Naive thymus-derived CD8-positive, alpha-beta T cell (primary cell): ENCODE data around the gene FBXL15. TPM values are rescaled to one million over a fixed set of nuclear protein-coding genes. Genes with fewer than 3 reads are reported as not detected.
A peak's percentile ranks its signal among the peaks of the same experiment; 100 is the strongest.

Experiments used
- ATAC-seq, 2 donors: fragments of 150-1000 bp; cut with Tn5 transposase in 1 of 2; sonication (Bioruptor Pico), chemical (Tn5 transposase) in 1 of 2; 1 replicate in 1 of 2; 2 replicates in 1 of 2; pipeline ENCODE4 v1.10.0; 2021; ENCODE audit warnings: mild to moderate bottlenecking in 2 of 2, moderate library complexity in 2 of 2
- POLR2A ChIA-PET: fragments of 350-600 bp; sonication (Branson Sonifier 250); formaldehyde crosslinking; loops from one replicate; lab custom pipeline; 2021; ENCODE audit warnings: antibody characterized with exemption; lab: Charles Lee
- DNase-seq, 10 donors: peaks; one replicate each; pipeline versions ENCODE4 v3.0.0 to v3.0.0-alpha.2; 2020 to 2022
- H3K27ac Mint-ChIP-seq, 10 donors: one replicate each; pipeline ENCODE4 v1.8.0; 2020 to 2022; ENCODE audit warnings: mild to moderate bottlenecking in 10 of 10, mixed read lengths in 10 of 10, moderate library complexity in 4 of 10, inconsistent platforms in 1 of 10
- H3K27me3 Mint-ChIP-seq, 5 donors: one replicate each; pipeline ENCODE4 v1.8.0; 2021 to 2022; ENCODE audit warnings: mixed read lengths in 5 of 5
- H3K36me3 Mint-ChIP-seq, 3 donors: one replicate each; pipeline ENCODE4 v1.8.0; 2020 to 2022; ENCODE audit warnings: mixed read lengths in 3 of 3, mild to moderate bottlenecking in 2 of 3, inconsistent platforms in 1 of 3
- H3K4me1 Mint-ChIP-seq, 4 donors: one replicate each; pipeline ENCODE4 v1.8.0; 2021 to 2022; ENCODE audit warnings: mixed read lengths in 4 of 4
- H3K4me3 Mint-ChIP-seq, 10 donors: one replicate each; pipeline ENCODE4 v1.8.0; 2020 to 2022; ENCODE audit warnings: mild to moderate bottlenecking in 10 of 10, mixed read lengths in 10 of 10, moderate library complexity in 6 of 10, inconsistent platforms in 1 of 10
- H3K9me3 Mint-ChIP-seq, 9 donors: one replicate each; pipeline ENCODE4 v1.8.0; 2020 to 2022; ENCODE audit warnings: mixed read lengths in 9 of 9, mild to moderate bottlenecking in 3 of 9, inconsistent platforms in 1 of 9, moderate library complexity in 1 of 9
- polyA plus RNA-seq, 3 donors: library from polyadenylated mRNA; unstranded; fragments of 300-500 nt; fragmentation: Illumina TruSeq; gene quantifications; one replicate each; pipeline ENCODE4 v1.2.3, GENCODE V29; 2021
- total RNA-seq, 8 experiments: library from RNA in 2 of 8; stranded (reverse) in 2 of 8; gene quantifications; one replicate each; pipeline ENCODE4 v1.2.3 and lab custom pipeline; 2021 to 2026

Gene FBXL15
- total and polyA plus RNA-seq, 5 experiments from 2014 or later = 18.7 to 35.5 (median 26.8) TPM

GRCh38 chr10:102393411-102394078, 27.1 kb upstream of the FBXL15 start:
- DNase-seq (no peak), ATAC-seq (no peak)
- H3K4me1 Mint-ChIP-seq = peaks cover 13 to 43% (median 37%) of the 10 kb centered on the region in 4 donors
- H3K36me3 Mint-ChIP-seq = peaks cover 0 to 23% (median 0%) of the 10 kb centered on the region in 3 donors
- H3K27me3 Mint-ChIP-seq = no peaks in the 10 kb centered on the region
- POLR2A ChIA-PET = interaction anchor here (0.6 to 8.9 kb wide), 20 partner anchors 9 to 1059 kb away, joined by 3 to 102 read pairs (median 5); partner anchors contain the start of genes C10orf95, CALHM2, CUEDC2 and FBXL15
- H3K4me3 Mint-ChIP-seq = peak overlapping the region; percentile 93 to 98 (median 96)
- H3K27ac Mint-ChIP-seq = peak overlapping the region; percentile 92 to 100 (median 100)
- no peaks in the 10 kb centered on the region for H3K9me3 Mint-ChIP-seq

- POLR2A ChIA-PET = interaction anchor here (0.6 to 8.9 kb wide), 28 partner anchors 9 to 1058 kb away, joined by 3 to 102 read pairs (median 5); partner anchors contain the start of genes ACTR1A, C10orf95, CALHM2 and CUEDC2
- Mint-ChIP-seq H3K27ac (peak overlapping the region; percentile 92 to 100 (median 100)), H3K36me3 (peaks cover 0 to 26% (median 0%) of the 10 kb centered on the region in 3 donors), H3K4me1 (peaks cover 13 to 46% (median 41%) of the 10 kb centered on the region in 4 donors), H3K27me3 (no peaks in the 10 kb centered on the region), H3K4me3 (peak overlapping the region; percentile 93 to 98 (median 96)), H3K9me3 (no peaks in the 10 kb centered on the region)
- ATAC-seq (peak; percentile 77 to 80), DNase-seq (peak; percentile 96 to 100 (median 99))
These were observed 26.4 kb upstream of the FBXL15 start for GRCh38 chr10:102394079-102394800.

GRCh38 chr10:102394801-102395399, 25.7 kb upstream of the FBXL15 start:
- H3K4me1 Mint-ChIP-seq = peaks cover 15 to 53% (median 46%) of the 10 kb centered on the region in 4 donors
- DNase-seq (peak in 5 of 10 donors; percentile 43 to 82 (median 58)), ATAC-seq (peak; percentile 1)
- H3K27me3 Mint-ChIP-seq = no peaks in the 10 kb centered on the region
- POLR2A ChIA-PET = interaction anchor here (0.6 to 8.9 kb wide), 19 partner anchors 10 to 250 kb away, joined by 3 to 102 read pairs (median 9); partner anchors contain the start of genes ACTR1A, C10orf95, CUEDC2 and FBXL15
- peak overlapping the region; percentile 92 to 100 (median 100) for H3K27ac Mint-ChIP-seq
- no peaks in the 10 kb centered on the region for H3K9me3 Mint-ChIP-seq
- peaks cover 0 to 28% (median 0%) of the 10 kb centered on the region in 3 donors for H3K36me3 Mint-ChIP-seq
- H3K4me3 Mint-ChIP-seq = peak overlapping the region; percentile 93 to 98 (median 96)

GRCh38 chr10:102395400-102396316, 25.0 kb upstream of the FBXL15 start, which contains the start of gene NFKB2:
Gene NFKB2, plus strand, starts transcription at chr10:102395705. Its CDS starts 255 bp downstream, at chr10:102395960.
- H3K4me1 Mint-ChIP-seq = peaks cover 15 to 59% (median 49%) of the 10 kb centered on the region in 4 donors
- peak; percentile 28 to 38 for ATAC-seq

GRCh38 chr10:102396317-102396650, 24.4 kb upstream of the FBXL15 start:
- ATAC-seq (no peak), DNase-seq (no peak)
- Mint-ChIP-seq H3K27me3 (no peaks in the 10 kb centered on the region), H3K27ac (peak overlapping the region; percentile 81 to 100 (median 100)), H3K4me1 (peaks cover 15 to 59% (median 49%) of the 10 kb centered on the region in 4 donors), H3K9me3 (no peaks in the 10 kb centered on the region), H3K36me3 (peaks cover 0 to 33% (median 0%) of the 10 kb centered on the region in 3 donors), H3K4me3 (peak overlapping the region; percentile 93 to 98 (median 96))
- POLR2A ChIA-PET = interaction anchor here (1.0 to 8.9 kb wide), 8 partner anchors 9 to 107 kb away, joined by 3 to 102 read pairs (median 8); partner anchors contain the start of genes ACTR1A, C10orf95 and FBXL15

More at GRCh38 chr10:102395400-102396316, 25.0 kb upstream of the FBXL15 start, which contains the start of gene NFKB2:
- POLR2A ChIA-PET = interaction anchor here (0.8 to 8.9 kb wide), 21 partner anchors 9 to 249 kb away, joined by 3 to 102 read pairs (median 8); partner anchors contain the start of genes ACTR1A, C10orf95, CUEDC2 and FBXL15
- Mint-ChIP-seq H3K4me3 (peak within 1 kb of the TSS; percentile 93 to 98 (median 96)), H3K36me3 (peaks cover 0 to 31% (median 0%) of the 10 kb centered on the region in 3 donors), H3K9me3 (no peaks in the 10 kb centered on the region), H3K27ac (peak within 1 kb of the TSS; percentile 92 to 100 (median 100)), H3K27me3 (no peaks in the 10 kb centered on the region)
- peak; percentile 82 to 95 (median 92) for DNase-seq

GRCh38 chr10:102396730-102397151, 23.9 kb upstream of the FBXL15 start:
- Mint-ChIP-seq H3K9me3 (no peaks in the 10 kb centered on the region), H3K27me3 (no peaks in the 10 kb centered on the region), H3K4me3 (peak overlapping the region; percentile 93 to 98 (median 96)), H3K36me3 (peaks cover 0 to 35% (median 0%) of the 10 kb centered on the region in 3 donors), H3K4me1 (peaks cover 15 to 59% (median 49%) of the 10 kb centered on the region in 4 donors), H3K27ac (peak overlapping the region; percentile 81 to 100 (median 100))
- DNase-seq (no peak), ATAC-seq (no peak)
- POLR2A ChIA-PET = interaction anchor here (1.2 to 8.9 kb wide), 8 partner anchors 8 to 106 kb away, joined by 3 to 102 read pairs (median 8); partner anchors contain the start of genes ACTR1A, C10orf95 and FBXL15

- peaks cover 0 to 37% (median 0%) of the 10 kb centered on the region in 3 donors for H3K36me3 Mint-ChIP-seq
These were observed 23.1 kb upstream of the FBXL15 start for GRCh38 chr10:102397222-102398171.

GRCh38 chr10:102398172-102399020, 22.2 kb upstream of the FBXL15 start:
- DNase-seq (no peak), ATAC-seq (no peak)
- no peaks in the 10 kb centered on the region for H3K27me3 Mint-ChIP-seq
- H3K4me3 Mint-ChIP-seq = peak overlapping the region; percentile 48 to 80 (median 74)
- POLR2A ChIA-PET = interaction anchor here (0.7 to 8.9 kb wide), 14 partner anchors 9 to 563 kb away, joined by 3 to 102 read pairs (median 6); partner anchors contain the start of genes C10orf95, CUEDC2 and FBXL15
- peaks cover 15 to 54% (median 43%) of the 10 kb centered on the region in 4 donors for H3K4me1 Mint-ChIP-seq
- peaks cover 0 to 37% (median 0%) of the 10 kb centered on the region in 3 donors for H3K36me3 Mint-ChIP-seq
- no peaks in the 10 kb centered on the region for H3K9me3 Mint-ChIP-seq
- H3K27ac Mint-ChIP-seq = peak overlapping the region; percentile 48 to 100 (median 90)

More at GRCh38 chr10:102397222-102398171, 23.1 kb upstream of the FBXL15 start:
- peaks cover 15 to 59% (median 49%) of the 10 kb centered on the region in 4 donors for H3K4me1 Mint-ChIP-seq
- ATAC-seq (no peak), DNase-seq (no peak)
- peak overlapping the region in 9 of 10 donors; percentile 77 to 98 (median 95) for H3K4me3 Mint-ChIP-seq
- no peaks in the 10 kb centered on the region for H3K9me3 Mint-ChIP-seq
- H3K27me3 Mint-ChIP-seq = no peaks in the 10 kb centered on the region
- peak overlapping the region; percentile 81 to 100 (median 100) for H3K27ac Mint-ChIP-seq
- POLR2A ChIA-PET = interaction anchor here (0.7 to 8.9 kb wide), 9 partner anchors 10 to 85 kb away, joined by 3 to 102 read pairs (median 10); partner anchors contain the start of genes C10orf95, CUEDC2 and FBXL15
